GM19025 (cell line): ENCODE results near the gene BTAF1.
"Not testable (repeated sequence)": the region's sequence is repeated elsewhere in the genome, so short reads cannot be mapped to it uniquely, and the experiment has no call there.

Source experiments
- ATAC-seq: cut with Tn5 transposase; IDR thresholded peaks from one replicate; pipeline ENCODE4 v1.9.1; 2021; ENCODE audit warnings: mild to moderate bottlenecking, low read depth, moderate library complexity; ENCODE audit not compliant: unreplicated experiment

Gene BTAF1

DNA sequence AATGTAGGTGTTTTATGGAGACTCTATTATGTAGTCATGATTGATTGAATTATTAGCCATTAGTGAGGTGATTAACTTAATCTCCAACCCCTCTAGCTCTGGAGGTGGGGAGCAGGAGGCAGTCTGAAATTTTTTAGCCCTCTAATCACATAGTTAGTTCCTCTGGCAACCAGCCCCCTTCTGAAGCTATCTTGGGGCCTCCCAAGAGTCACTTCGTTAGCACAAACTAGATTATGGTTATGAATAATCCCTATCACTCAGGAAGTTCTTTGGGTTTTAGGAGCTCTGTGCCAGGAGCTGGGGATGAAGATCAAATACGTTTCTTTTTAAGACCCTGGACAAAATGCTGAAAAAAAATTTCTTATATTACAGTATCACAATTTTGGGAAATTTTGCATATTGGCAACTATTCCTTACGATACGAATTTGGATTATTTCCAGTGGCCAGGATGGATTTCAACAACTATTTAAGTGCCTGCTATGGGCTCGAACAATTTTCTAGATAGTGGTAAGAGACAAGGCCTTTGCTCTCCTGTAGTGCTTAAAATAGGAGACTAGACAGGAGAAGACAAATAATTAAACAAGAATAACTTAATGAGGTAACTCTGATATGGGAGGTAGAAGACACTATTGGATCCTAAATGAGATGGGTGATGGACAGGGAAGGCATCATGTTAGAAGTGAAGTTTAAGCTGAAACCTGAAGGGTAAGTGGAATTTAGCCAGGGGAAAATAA lies 52.9 kb downstream of the BTAF1 start:
- no peak for ATAC-seq

DNA sequence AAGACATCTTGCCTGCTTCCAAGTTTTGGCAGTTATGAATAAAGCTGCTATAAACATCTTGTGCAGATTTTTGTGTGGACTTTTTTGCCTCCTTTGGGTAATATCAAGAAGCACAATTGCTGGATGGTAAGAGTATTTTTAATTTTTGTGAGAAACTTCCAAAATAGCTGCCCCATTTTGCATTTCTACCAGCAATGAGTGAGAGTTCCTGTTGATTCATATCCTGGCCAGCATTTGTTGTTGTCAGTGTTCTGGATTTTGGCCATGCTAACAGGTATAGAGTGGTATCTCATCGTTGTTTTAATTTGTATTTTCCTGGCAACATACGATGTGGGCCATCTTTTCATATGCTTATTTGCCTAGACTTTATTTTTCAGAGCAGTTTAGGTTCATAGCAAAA lies 53.9 kb downstream of the BTAF1 start:
- ATAC-seq, result no peak

GRCh38 chr10:91978585-91978984 lies 55.0 kb downstream of the BTAF1 start:
- ATAC-seq, result no peak

GRCh38 chr10:91980319-91980718 lies 56.7 kb downstream of the BTAF1 start:
- no peak for ATAC-seq

DNA sequence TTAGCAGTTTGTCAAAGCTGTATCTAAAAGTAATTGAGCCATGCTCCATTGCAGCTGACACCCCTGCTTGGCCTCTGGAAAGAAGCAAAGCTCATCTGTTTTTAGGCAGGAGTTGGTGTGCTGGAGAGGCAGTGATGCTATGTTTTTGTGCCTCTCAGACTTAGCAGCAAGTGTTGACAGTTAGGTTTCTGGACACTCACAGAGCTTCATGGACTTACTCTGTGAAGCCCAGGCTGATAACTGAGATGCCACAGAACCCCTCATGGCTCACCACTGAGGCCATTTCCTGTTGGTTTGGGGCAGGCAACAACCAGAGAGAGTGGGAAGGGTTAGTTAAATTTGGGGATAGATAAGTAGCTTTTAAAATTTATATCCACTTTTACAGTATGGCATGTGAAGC lies 59.8 kb downstream of the BTAF1 start:
- no peak for ATAC-seq

- ATAC-seq, result no peak
Observed at GRCh38 chr10:91987397-91988037, 63.9 kb downstream of the BTAF1 start.

DNA sequence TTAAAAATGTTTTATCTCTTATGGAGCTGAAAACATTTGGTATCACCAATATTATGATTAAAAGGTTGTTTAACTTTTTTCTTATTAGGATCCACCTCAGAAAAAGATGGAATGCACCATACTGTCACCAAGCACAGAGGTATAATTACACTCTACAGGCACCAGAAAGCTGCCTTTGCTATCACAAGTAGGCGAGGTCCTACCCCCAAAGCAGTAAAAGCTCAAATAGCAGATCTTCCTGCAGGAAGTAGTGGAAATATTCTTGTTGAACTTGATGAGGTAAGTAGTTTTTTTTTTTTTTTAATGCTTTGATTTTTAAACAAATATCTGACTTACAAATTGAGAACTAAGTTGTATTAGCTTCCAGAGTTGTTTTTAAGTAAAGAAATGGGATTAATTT lies 68.5 kb downstream of the BTAF1 start:
- no peak for ATAC-seq

DNA sequence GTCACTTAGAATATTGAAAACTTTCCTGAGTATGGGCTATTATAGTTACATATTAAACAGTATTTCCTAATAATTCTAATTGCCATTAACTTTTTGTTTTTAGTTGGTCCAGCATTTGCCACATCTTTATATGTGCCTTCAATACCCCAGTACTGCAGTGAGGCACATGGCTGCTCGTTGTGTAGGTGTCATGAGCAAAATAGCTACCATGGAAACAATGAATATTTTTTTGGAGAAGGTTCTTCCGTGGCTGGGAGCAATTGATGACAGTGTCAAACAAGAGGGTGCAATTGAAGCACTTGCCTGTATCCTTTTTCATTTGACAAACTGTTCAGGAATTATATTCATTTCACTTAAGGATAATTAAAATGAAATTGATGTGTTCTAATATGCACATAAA lies 72.7 kb downstream of the BTAF1 start:
- ATAC-seq, result no peak

GRCh38 chr10:92001581-92001980 lies 78.0 kb downstream of the BTAF1 start:
- ATAC-seq, result no peak

DNA sequence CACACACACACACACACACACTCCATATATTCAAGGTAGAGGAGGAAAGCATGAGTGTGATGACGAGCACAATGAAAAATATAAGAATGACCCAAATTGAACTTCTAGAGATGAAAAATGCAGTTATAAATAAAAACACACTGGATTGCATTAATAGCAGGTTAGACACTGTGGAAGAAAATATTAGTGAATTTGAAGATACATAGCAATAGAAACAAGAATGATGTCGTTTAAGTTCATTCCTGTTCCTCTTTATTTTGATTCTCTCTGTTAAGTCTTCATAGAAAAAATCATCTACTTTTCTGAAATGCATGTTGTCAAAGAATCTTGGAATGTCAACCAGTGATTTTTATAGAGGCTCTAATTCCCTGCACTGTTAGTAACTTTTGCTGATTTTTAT lies 78.4 kb downstream of the BTAF1 start:
- ATAC-seq, result no peak

DNA sequence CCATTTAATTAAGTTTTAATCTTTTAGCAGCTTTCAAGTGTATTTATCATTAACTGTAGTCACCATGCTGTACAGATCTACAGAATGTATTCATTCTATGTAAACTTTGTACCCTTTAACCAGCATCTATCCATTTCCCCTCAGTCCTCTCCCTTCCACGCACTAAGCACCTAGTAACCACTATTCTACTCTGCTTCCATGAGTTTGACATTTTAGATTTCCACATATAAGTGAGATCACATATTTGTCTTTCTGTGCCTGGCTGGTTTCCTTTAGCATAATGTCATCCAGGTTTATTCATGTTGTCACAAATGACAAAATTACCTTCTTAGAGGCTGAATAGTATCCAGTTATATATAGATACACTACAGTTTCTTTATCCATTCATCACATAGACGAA lies 79.7 kb downstream of the BTAF1 start:
- no peak for ATAC-seq

DNA sequence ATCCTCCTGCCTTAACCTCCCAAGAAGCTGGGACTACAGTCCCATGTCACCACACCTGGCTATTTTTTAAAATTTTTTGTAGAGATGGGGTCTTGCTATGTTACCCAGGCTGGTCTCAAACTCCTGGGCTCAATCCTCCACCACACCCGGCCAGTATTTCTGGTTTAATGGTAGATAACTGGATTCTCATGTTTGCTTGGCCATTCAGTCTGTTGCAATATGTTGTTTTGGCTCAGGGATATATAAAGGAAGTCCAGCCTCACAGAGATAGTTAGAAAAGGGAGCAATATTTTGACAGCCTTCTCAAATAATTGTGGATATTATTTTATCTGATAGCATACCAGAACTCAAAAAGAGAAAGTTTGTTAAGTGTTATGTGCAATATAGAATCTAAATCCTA lies 82.4 kb downstream of the BTAF1 start:
- no peak for ATAC-seq

- no peak for ATAC-seq
Observed at GRCh38 chr10:92009445-92009844, 85.9 kb downstream of the BTAF1 start.

GRCh38 chr10:92010047-92010735 lies 86.6 kb downstream of the BTAF1 start:
- ATAC-seq, result no peak

- ATAC-seq, result no peak
Observed at GRCh38 chr10:92011560-92012214, 88.1 kb downstream of the BTAF1 start.

DNA sequence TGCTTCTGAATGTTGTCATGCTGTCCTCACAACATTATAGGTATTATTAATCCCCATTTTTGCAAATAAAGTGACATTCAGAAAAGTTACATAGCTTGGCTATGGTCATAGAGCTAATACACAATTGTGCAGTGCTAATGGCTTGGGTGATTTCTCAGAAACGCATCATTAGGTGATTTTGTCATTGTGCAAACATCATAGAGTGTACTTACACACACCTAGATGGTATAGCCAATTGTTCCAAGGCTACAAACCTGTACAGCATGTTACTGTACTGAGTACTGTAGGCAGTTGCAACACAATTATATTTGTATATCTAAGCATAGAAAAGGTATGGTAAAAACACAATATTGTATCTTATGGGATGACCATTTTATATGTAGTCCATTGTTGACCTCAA lies 91.0 kb downstream of the BTAF1 start:
- no peak for ATAC-seq

DNA sequence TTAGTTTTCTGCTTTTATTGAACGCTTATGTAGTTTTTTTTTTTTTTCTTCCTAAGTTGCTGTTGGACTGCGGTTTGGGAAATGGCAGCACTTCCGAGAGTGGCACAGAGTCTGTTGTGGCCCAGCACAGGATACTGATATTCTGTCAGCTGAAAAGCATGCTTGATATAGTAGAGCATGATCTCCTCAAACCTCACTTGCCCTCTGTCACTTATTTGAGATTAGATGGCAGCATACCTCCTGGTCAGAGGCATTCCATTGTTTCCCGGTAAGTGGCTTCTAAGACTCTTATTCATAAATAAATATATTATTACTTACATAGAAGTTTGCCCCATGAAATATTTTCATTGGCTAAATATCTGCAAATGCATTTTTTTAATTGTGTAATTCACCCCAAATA lies 101.1 kb downstream of the BTAF1 start:
- no peak for ATAC-seq

DNA sequence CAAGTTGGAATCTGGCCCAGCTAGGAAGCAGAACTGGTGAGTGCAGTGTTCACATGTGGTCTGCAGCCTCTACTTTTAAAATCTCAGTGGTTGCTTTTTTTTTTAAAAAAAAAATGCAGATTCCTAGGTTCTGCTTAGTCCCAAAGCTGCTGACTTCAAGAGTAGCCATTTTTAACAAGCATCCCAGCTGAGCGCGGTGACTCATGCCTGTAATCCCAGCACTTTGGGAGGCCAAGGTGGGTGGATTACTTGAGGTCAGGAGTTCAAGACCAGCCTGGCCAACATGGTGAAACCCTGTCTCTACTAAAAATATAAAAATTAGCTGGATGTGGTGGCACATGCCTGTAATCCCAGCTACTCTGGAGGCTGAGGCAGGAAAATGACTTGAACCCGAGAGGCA lies 101.8 kb downstream of the BTAF1 start:
- not testable (repeated sequence) for ATAC-seq

DNA sequence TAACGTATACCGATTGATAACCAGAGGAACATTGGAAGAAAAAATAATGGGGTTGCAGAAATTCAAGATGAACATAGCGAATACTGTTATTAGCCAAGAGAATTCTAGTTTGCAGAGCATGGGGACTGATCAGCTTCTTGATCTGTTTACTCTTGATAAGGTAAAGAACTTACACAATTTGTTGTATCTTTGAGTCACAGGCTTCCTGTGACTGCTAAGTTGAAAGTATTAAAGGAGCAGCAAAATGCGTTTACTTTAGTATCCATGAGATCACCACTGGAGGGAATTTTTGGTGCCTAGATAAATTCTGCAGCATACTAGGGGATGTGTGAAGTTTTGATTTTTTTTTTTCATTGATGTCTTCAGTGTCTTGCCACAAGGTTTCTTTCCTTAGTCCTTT lies 103.6 kb downstream of the BTAF1 start:
- ATAC-seq, result no peak

DNA sequence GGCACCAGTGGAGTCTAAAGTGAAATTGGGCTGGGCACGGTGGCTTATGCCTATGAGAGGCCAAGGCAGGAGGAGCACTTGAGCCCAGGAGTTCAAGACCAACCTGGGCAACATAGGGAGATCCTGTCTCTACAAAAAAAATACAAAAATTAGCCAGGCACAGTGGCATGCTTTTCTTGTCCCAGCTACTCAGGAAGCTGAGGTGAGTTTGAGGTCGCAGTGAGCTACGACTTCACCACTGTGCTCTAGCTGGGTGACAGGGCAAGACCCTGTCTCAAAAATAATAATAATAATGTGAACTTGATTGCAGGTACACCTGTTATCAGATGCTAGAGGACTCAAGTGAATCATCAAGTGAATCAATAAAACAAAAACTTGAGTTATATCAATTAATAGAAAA lies 108.0 kb downstream of the BTAF1 start:
- no peak for ATAC-seq

DNA sequence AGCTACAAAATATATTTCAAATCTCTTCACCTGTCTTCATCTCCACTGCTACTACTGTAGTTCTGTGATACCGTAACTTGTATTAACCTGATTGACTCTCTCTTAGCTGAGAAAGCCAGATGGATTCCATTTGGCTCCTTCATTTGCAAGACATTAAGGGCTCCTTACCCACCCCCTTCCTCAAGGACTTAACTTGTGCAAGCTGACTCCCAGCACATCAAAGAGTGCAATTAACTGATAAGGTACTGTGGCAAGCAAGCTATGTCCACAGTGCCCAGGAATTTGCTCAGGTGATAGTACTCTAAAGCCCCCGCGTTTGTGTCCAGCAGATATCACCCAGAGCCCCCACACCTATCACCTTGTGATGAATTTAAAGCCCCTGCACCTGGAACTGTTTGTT lies 109.5 kb downstream of the BTAF1 start:
- ATAC-seq, result not testable (repeated sequence)
